ENCODE data around the gene FAM228B. TPM values are rescaled to one million over a fixed set of nuclear protein-coding genes. Genes with fewer than 3 reads are reported as not detected.

The FAM228B gene
- total and polyA plus RNA-seq, 9 of the 15 experiments (the other 6 are each of a cell fraction or from before 2014, with no cell fraction given) = 1.1 to 3.7 (median 2.6) TPM

DNA sequence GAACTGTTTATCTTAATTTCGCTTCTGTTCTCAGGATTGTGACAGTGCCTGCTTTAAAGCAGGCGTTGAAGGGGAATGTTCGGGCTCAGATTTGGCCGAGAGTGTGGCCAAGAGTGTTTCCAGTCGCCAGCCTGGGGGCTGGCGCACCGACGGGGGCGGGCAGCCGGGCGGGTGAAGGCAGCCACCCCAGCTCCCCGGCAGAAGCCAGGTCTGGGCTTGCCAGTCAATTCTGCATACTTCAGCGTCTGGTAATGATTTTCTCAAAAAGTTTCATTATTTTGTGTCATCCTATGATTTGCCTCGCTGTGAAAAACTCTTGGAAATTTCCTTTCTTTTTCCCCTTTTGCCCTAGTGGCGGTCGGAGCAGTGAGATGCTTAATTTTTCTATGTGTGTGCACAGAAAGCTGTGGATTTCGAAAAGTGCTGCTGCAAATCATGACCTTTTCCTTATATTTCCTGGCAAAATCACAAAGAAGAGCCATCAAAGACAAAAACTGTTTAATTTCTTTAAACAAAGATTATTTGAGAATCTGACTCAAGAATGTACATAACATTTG is 52.4 kb downstream of the FAM228B start:
- Histone ChIP-seq H3K9ac (ENCODE audit: insufficient read depth in 1 of 2, low read depth in 2 of 2, low read length in 2 of 2) (0 out of 4 replicates have a peak overlapping the region, but pooled peaks of 1 of the 2 experiments have one; percentile 13), H3K9me3 (replicated peaks; ENCODE audit: control insufficient read depth, insufficient read depth, low read depth, low read length) (no peaks in the 10 kb centered on the region), H3K27me3 (ENCODE audit: control insufficient read depth in 2 of 2, insufficient read depth in 2 of 2, low read length in 2 of 2) (peaks cover 4 to 11% of the 10 kb centered on the region in 2 experiments; a peak in 4 of 5 replicates), H3K9me1 (ENCODE audit: control insufficient read depth, insufficient read depth, low read length) (no peaks in the 10 kb centered on the region), H3K27ac (ENCODE audit: extremely low read depth, low read depth, low read length) (no peak overlapping the region), H3K79me2 (ENCODE audit: control insufficient read depth, insufficient read depth, low read length) (no peaks in the 10 kb centered on the region), H3K4me2 (ENCODE audit: insufficient read depth, low read length) (no peak overlapping the region), H2AFZ (ENCODE audit: low read depth, low read length) (0 out of 2 replicates have a peak overlapping the region, but pooled peaks have one; percentile 2), H3K4me3 (no peak overlapping the region), H3K36me3 (ENCODE audit: control insufficient read depth, insufficient read depth, low read length) (no peaks in the 10 kb centered on the region), H4K20me1 (replicated peaks; ENCODE audit: control insufficient read depth, insufficient read depth, low read length) (no peaks in the 10 kb centered on the region), H3K4me1 (replicated peaks in 1 of 2; ENCODE audit: control insufficient read depth in 2 of 2, insufficient read depth in 2 of 2, low read length in 2 of 2) (peaks cover 0 to 7% of the 10 kb centered on the region in 2 experiments; a peak in 1 of 5 replicates)
- ChIA-PET POLR2A (interaction anchor here (0.7 kb wide), 1 partner anchor 67 kb away, joined by 3 read pairs; no protein-coding TSS in a partner anchor), CTCF (ENCODE audit: low intra/inter-chr PET ratio) (no interaction called here)
- WGBS (ENCODE audit: insufficient coverage, low coverage, missing lambda C conversion rate) = 22% methylated on average over 9 of the region's 17 CpGs
- FAIRE-seq (no peak), ATAC-seq (no peak), DNase-seq (ENCODE audit: extremely low read depth in 1 of 4, low spot score in 3 of 4) (no peak)
- BruUV-seq (replicated peaks) = no TSS peak
- intact Hi-C loops (cut with micrococcal nuclease) = no loop called here
- in situ Hi-C loops (cut with MboI) = no loop called here
- TF ChIP-seq, protein P1, sequence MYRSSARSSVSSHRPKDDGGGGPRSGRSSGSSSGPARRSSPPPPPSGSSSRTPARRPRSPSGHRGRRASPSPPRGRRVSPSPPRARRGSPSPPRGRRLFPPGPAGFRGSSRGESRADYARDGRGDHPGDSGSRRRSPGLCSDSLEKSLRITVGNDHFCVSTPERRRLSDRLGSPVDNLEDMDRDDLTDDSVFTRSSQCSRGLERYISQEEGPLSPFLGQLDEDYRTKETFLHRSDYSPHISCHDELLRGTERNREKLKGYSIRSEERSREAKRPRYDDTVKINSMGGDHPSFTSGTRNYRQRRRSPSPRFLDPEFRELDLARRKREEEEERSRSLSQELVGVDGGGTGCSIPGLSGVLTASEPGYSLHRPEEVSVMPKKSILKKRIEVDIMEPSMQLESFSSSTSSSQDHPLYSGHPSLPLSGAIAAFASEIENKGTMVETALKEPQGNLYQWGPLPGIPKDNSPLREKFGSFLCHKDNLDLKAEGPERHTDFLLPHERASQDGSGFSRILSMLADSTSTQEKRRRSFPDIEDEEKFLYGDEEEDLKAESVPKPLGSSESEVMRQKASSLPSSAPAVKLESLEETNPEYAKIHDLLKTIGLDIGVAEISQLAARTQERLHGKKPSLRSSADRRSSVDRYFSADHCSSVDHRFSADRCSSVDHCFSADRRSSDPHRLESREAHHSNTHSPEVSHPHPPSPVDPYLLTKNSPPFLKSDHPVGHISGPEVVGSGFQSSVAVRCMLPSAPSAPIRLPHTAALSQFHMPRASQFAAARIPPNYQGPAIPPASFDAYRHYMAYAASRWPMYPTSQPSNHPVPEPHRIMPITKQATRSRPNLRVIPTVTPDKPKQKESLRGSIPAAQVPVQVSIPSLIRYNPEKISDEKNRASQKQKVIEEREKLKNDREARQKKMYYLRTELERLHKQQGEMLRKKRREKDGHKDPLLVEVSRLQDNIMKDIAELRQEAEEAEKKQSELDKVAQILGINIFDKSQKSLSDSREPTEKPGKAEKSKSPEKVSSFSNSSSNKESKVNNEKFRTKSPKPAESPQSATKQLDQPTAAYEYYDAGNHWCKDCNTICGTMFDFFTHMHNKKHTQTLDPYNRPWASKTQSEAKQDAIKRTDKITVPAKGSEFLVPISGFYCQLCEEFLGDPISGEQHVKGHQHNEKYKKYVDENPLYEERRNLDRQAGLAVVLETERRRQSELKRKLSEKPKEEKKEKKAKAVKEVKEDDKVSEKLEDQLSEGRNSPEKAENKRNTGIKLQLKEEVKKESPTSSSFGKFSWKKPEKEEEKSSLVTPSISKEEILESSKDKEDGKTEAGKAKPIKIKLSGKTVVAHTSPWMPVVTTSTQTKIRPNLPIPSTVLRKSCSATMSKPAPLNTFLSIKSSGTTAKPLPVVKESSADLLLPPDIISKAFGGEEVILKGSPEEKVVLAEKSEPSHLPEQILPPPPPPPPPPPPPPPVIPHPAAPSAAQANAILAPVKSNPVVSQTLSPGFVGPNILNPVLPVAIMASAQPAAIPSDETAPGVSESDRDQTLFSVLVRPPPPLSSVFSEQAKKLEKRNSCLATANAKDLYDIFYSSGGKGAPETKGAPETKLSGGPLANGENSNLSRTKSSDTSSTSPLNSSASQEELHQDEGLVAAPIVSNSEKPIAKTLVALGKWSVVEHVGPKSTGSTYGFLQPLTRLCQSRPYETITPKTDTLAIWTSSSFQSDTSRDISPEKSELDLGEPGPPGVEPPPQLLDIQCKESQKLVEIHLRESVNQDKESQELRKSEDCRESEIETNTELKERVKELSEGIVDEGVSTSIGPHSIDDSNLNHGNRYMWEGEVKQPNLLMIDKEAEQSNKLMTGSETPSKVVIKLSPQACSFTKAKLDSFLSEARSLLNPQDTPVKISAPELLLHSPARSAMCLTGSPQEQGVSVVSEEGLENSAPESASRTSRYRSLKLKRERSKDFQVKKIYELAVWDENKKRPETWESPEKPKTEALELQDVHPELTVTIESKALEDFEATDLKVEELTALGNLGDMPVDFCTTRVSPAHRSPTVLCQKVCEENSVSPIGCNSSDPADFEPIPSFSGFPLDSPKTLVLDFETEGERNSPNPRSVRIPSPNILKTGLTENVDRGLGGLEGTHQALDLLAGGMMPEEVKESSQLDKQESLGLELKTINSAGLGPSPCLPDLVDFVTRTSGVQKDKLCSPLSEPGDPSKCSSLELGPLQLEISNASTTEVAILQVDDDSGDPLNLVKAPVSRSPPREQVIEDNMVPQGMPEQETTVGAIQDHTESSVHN (IDR thresholded peaks at IDR 0.05; ENCODE audit: borderline replicate concordance in 1 of 2, low read depth in 1 of 2) = no peak
- TF ChIP-seq NR4A1 (CRISPR knock-in tag; IDR thresholded peaks at IDR 0.05) (no peak), NR4A1 (tag; IDR thresholded peaks at IDR 0.05) (no peak), ADNP (tag; IDR thresholded peaks at IDR 0.05) (no peak)
- TF ChIP-seq, protein P2, sequence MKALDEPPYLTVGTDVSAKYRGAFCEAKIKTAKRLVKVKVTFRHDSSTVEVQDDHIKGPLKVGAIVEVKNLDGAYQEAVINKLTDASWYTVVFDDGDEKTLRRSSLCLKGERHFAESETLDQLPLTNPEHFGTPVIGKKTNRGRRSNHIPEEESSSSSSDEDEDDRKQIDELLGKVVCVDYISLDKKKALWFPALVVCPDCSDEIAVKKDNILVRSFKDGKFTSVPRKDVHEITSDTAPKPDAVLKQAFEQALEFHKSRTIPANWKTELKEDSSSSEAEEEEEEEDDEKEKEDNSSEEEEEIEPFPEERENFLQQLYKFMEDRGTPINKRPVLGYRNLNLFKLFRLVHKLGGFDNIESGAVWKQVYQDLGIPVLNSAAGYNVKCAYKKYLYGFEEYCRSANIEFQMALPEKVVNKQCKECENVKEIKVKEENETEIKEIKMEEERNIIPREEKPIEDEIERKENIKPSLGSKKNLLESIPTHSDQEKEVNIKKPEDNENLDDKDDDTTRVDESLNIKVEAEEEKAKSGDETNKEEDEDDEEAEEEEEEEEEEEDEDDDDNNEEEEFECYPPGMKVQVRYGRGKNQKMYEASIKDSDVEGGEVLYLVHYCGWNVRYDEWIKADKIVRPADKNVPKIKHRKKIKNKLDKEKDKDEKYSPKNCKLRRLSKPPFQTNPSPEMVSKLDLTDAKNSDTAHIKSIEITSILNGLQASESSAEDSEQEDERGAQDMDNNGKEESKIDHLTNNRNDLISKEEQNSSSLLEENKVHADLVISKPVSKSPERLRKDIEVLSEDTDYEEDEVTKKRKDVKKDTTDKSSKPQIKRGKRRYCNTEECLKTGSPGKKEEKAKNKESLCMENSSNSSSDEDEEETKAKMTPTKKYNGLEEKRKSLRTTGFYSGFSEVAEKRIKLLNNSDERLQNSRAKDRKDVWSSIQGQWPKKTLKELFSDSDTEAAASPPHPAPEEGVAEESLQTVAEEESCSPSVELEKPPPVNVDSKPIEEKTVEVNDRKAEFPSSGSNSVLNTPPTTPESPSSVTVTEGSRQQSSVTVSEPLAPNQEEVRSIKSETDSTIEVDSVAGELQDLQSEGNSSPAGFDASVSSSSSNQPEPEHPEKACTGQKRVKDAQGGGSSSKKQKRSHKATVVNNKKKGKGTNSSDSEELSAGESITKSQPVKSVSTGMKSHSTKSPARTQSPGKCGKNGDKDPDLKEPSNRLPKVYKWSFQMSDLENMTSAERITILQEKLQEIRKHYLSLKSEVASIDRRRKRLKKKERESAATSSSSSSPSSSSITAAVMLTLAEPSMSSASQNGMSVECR (CRISPR knock-in tag; IDR thresholded peaks at IDR 0.05) = no peak
- TF ChIP-seq, protein P3, sequence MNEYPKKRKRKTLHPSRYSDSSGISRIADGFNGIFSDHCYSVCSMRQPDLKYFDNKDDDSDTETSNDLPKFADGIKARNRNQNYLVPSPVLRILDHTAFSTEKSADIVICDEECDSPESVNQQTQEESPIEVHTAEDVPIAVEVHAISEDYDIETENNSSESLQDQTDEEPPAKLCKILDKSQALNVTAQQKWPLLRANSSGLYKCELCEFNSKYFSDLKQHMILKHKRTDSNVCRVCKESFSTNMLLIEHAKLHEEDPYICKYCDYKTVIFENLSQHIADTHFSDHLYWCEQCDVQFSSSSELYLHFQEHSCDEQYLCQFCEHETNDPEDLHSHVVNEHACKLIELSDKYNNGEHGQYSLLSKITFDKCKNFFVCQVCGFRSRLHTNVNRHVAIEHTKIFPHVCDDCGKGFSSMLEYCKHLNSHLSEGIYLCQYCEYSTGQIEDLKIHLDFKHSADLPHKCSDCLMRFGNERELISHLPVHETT (CRISPR knock-in tag; conservative IDR thresholded peaks at IDR 0.05 in 1 of 2, IDR thresholded peaks at IDR 0.05 in 1 of 2) = no peak
